Measurements from ENCODE around the gene RYR1.
"Not testable (repeated sequence)": the region's sequence is repeated elsewhere in the genome, so short reads cannot be mapped to it uniquely, and the experiment has no call there.

RYR1 gene

DNA sequence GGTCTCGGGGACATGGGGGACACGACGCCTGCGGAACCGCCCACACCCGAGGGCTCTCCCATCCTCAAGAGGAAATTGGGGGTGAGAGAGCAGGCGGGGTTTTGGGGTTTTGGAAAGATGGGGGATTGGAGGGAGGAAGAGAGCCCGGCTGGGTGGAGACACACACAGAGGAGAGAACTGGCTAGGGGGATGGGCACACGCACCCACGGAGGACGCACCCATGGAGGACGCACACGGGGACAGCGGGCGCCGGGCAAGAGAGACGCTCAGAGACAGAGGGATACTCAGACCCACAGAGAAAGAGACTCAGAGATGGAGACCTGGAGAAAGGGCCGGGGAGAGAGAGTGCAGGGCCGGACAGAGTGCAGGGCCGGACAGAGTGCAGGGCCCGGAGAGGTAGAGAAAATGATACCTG is 132.2 kb downstream of the RYR1 start:
- no peak for DNase-seq (ENCODE audit: low read depth)
- no peak overlapping the region for H3K4me3 ChIP-seq (replicated peaks; ENCODE audit: low read depth, low read length)
- TF ChIP-seq, protein P1, sequence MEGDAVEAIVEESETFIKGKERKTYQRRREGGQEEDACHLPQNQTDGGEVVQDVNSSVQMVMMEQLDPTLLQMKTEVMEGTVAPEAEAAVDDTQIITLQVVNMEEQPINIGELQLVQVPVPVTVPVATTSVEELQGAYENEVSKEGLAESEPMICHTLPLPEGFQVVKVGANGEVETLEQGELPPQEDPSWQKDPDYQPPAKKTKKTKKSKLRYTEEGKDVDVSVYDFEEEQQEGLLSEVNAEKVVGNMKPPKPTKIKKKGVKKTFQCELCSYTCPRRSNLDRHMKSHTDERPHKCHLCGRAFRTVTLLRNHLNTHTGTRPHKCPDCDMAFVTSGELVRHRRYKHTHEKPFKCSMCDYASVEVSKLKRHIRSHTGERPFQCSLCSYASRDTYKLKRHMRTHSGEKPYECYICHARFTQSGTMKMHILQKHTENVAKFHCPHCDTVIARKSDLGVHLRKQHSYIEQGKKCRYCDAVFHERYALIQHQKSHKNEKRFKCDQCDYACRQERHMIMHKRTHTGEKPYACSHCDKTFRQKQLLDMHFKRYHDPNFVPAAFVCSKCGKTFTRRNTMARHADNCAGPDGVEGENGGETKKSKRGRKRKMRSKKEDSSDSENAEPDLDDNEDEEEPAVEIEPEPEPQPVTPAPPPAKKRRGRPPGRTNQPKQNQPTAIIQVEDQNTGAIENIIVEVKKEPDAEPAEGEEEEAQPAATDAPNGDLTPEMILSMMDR (IDR thresholded peaks at IDR 0.05; ENCODE audit: low read length, missing control alignments) = no peak

DNA sequence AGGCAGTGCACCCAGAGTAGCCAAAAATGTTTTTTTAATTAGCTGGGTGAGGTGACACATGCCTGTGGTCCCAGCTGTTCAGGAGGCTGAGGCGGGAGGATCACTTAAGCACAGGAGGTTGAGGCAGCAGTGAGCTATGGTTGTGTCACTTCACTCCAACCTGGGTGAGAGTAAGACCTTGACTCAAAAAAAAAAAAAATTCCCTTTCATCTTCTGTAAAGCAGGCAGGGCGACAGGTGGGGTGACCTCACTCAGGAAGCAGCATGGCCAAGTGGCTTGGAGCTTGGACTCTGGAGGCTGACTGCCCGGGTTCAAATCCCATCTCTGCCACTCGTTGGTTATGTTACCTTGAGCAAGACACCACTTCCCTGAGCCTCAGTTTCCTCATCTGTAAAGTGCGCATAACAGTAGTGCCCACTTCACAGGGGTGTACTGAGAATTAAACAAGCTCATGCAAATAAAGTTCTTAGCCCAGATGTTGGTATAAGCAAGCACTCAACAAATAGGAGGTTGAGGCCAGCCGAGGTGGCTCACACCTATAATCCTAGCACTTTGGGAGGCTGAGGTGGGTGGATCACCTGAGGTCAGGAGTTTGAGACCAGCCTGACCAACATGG is 136.0 kb downstream of the RYR1 start:
- H3K4me3 ChIP-seq (replicated peaks; ENCODE audit: low read depth, low read length) = no peak overlapping the region
- TF ChIP-seq, protein P1 (IDR thresholded peaks at IDR 0.05; ENCODE audit: low read length, missing control alignments) = no peak
- no peak for DNase-seq (ENCODE audit: low read depth)

DNA sequence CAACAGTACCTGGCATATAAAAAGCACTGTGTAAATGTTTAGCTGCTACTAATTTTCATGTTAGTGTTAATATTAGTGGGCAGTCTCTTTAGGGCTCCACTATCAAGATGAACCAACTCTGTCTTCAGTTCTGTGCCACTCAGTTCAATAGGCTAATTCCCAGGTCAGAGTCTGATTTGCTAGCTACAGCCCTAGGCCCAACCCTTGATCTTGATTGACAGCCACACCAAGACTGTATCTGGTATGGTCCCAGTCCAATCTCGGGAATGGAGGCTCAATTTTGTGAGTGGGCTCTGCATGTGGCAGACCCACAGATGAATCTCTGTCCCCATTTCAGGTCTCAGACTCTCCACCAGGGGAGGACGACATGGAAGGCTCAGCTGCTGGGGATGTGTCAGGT is 138.2 kb downstream of the RYR1 start:
- no peak overlapping the region for H3K4me3 ChIP-seq (replicated peaks; ENCODE audit: low read depth, low read length)
- TF ChIP-seq, protein P1 (IDR thresholded peaks at IDR 0.05; ENCODE audit: low read length, missing control alignments) = no peak
- no peak for DNase-seq (ENCODE audit: low read depth)

DNA sequence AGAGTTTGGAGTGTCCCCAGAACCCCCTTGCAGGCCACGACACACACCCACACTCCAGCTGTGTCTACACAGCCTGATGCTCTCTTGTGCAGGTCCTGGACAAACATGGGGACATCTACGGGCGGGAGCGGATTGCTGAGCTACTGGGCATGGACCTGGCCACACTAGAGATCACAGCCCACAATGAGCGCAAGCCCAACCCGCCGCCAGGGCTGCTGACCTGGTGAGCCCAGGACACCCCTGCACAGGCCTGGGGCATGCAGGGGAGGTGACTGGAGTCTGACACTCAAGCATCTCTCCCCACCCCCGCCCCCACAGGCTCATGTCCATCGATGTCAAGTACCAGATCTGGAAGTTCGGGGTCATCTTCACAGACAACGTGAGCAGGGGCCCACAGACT is 144.3 kb downstream of the RYR1 start:
- DNase-seq (ENCODE audit: low read depth) = no peak
- H3K4me3 ChIP-seq (replicated peaks; ENCODE audit: low read depth, low read length) = no peak overlapping the region
- TF ChIP-seq, protein P1 (IDR thresholded peaks at IDR 0.05; ENCODE audit: low read length, missing control alignments) = no peak

DNA sequence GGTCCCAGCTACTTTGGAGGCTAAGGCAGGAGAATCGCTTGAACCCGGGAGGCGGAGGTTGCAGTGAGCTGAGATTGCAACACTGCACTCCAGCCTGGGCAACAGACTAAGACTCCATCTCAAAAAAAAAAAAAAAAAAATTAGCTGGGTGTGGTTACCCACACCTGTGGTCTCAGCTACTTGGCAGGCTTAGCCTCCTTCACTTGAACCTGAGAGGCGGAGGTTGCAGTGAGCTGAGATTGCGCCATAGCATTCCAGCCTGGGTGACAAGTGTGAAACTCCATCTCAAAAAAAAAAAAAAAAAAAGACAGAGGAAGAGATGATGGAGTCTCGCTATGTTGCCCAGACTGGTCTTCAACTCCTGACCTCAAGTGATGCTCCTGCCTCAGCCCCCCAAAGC is 145.8 kb downstream of the RYR1 start:
- H3K4me3 ChIP-seq (replicated peaks; ENCODE audit: low read depth, low read length); DNase-seq (ENCODE audit: low read depth): not testable (repeated sequence)

DNA sequence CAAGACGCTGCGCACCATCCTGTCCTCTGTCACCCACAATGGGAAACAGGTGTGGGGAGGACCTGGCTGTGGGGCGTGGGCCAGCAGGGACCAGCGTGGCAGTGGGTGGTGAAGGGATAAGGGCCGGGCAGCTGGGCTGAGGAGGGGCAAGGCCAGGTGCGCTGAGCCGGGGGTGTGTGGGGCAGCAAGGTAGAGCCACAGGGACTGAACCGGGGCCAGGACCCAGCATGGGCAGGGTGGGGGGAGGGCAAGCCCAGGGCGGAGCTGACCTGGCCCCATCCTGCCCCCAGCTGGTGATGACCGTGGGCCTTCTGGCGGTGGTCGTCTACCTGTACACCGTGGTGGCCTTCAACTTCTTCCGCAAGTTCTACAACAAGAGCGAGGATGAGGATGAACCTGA is 146.6 kb downstream of the RYR1 start:
- TF ChIP-seq, protein P1 (IDR thresholded peaks at IDR 0.05; ENCODE audit: low read length, missing control alignments) = no peak
- no peak for DNase-seq (ENCODE audit: low read depth)

DNA sequence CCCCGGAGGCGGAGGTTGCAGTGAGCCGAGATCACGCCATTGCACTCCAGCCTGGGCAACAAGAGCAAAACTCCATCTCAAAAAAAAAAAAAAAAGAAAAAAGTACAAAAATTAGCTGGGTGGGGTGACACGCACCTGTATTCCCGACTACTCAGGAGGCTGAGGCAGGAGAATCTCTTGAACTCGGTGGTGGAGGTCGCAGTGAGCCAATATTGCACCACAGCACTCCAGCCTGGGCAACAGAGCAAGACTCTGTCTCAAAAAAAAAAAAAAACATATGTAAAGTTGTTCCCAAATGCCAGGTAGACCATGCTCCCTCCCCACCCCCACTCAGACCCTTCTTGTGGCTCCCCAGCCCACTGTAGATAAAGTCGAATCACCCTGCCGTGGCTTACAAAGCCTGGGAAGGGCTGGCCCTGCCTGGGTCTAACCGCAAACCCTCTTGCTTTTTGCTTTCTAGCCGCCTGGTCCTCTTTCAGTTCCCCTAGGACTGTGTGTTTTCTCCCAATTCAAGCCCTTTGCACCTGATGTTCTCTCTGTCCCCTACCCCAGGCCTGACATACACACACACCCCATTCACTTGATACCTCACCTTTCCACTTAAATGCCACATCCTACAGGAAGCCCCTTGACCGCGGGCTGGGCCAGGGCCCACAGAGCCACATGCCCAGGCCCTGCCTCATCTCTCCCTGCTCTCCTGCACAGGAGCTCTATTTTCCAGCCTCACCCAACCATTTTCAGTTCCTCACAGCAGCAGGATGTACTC is 149.9 kb downstream of the RYR1 start:
- TF ChIP-seq, protein P1 (IDR thresholded peaks at IDR 0.05; ENCODE audit: low read length, missing control alignments) = no peak
- no peak for DNase-seq (ENCODE audit: low read depth)
- H3K4me3 ChIP-seq (replicated peaks; ENCODE audit: low read depth, low read length) = no peak overlapping the region

More for the DNA sequence above, 146.6 kb downstream of the RYR1 start:
- no peak overlapping the region for H3K4me3 ChIP-seq (replicated peaks; ENCODE audit: low read depth, low read length)
